Activated CD8-positive, alpha-beta T cell treated with anti-CD3 and anti-CD28 coated beads, Interleukin-2, amount 10 ng/mL, durations not matched to agents 7 days and 5 days (primary cell): ENCODE data around the gene TTC33. TPM values are rescaled to one million over a fixed set of nuclear protein-coding genes. Genes with fewer than 3 reads are reported as not detected.
A peak's percentile ranks its signal among the peaks of the same experiment; 100 is the strongest.
"Not testable (repeated sequence)": the region's sequence is repeated elsewhere in the genome, so short reads cannot be mapped to it uniquely, and the experiment has no call there.

Experiments used
- ATAC-seq: fragments of 150-1000 bp; cut with Tn5 transposase; one replicate; pipeline ENCODE4 v1.10.0; 2021; ENCODE audit warnings: moderate library complexity
- CTCF ChIA-PET: fragments of 350-600 bp; sonication (Branson Sonifier 250); formaldehyde crosslinking; loops from one replicate; lab custom pipeline; 2021; ENCODE audit warnings: antibody characterized with exemption; lab: Charles Lee
- POLR2A ChIA-PET: fragments of 350-600 bp; sonication (Branson Sonifier 250); formaldehyde crosslinking; loops from one replicate; lab custom pipeline; 2021; ENCODE audit warnings: antibody characterized with exemption; lab: Charles Lee
- DNase-seq: peaks from one replicate; pipeline ENCODE4 v3.0.0-alpha.2; 2020
- H3K27ac Mint-ChIP-seq: one replicate; pipeline ENCODE4 v1.8.0; 2021; ENCODE audit warnings: mild to moderate bottlenecking, mixed read lengths
- H3K27me3 Mint-ChIP-seq: one replicate; pipeline ENCODE4 v1.8.0; 2021; ENCODE audit warnings: low read depth, mixed read lengths
- H3K36me3 Mint-ChIP-seq: one replicate; pipeline ENCODE4 v1.8.0; 2021; ENCODE audit warnings: low read depth, mixed read lengths
- H3K4me1 Mint-ChIP-seq: one replicate; pipeline ENCODE4 v1.8.0; 2021; ENCODE audit warnings: low read depth, mixed read lengths
- H3K4me3 Mint-ChIP-seq: one replicate; pipeline ENCODE4 v1.8.0; 2021; ENCODE audit warnings: mild to moderate bottlenecking, mixed read lengths
- H3K9me3 Mint-ChIP-seq: one replicate; pipeline ENCODE4 v1.8.0; 2022; ENCODE audit warnings: mixed read lengths; ENCODE audit not compliant: insufficient read depth
- total RNA-seq, 2 experiments: library from RNA; stranded (reverse); gene quantifications; one replicate each; pipeline ENCODE4 v1.2.3, GENCODE V29; 2021

Gene TTC33
- total RNA-seq, 2 experiments from 2014 or later: 13.4 to 14.0 TPM

- POLR2A ChIA-PET: interaction anchor here (1.3 kb wide), 1 partner anchor 12 kb away, joined by 4 read pairs; no protein-coding TSS in a partner anchor
- DNase-seq: no peak
- peaks cover 18% of the 10 kb centered on the region for H3K4me1 Mint-ChIP-seq
- H3K27me3 Mint-ChIP-seq: peaks cover 1% of the 10 kb centered on the region
- H3K9me3 Mint-ChIP-seq: no peaks in the 10 kb centered on the region
- ATAC-seq: no peak
- CTCF ChIA-PET: no interaction called here
- no peaks in the 10 kb centered on the region for H3K36me3 Mint-ChIP-seq
- H3K27ac Mint-ChIP-seq: no peak overlapping the region
- H3K4me3 Mint-ChIP-seq: no peak overlapping the region
These were observed 90.0 kb downstream of the TTC33 start for GRCh38 chr5:40665635-40666298.

GRCh38 chr5:40660751-40661150 is 95.0 kb downstream of the TTC33 start:
- Mint-ChIP-seq H3K27ac (no peak overlapping the region), H3K36me3 (peaks cover 13% of the 10 kb centered on the region), H3K27me3 (no peaks in the 10 kb centered on the region), H3K4me3 (no peak overlapping the region), H3K4me1 (peaks cover 26% of the 10 kb centered on the region), H3K9me3 (peaks cover 9% of the 10 kb centered on the region)
- ChIA-PET CTCF (interaction anchor here (1.3 to 1.6 kb wide), 2 partner anchors 10 to 13 kb away, joined by 3 read pairs; no protein-coding TSS in a partner anchor), POLR2A (no interaction called here)
- ATAC-seq (no peak), DNase-seq (no peak)

DNA sequence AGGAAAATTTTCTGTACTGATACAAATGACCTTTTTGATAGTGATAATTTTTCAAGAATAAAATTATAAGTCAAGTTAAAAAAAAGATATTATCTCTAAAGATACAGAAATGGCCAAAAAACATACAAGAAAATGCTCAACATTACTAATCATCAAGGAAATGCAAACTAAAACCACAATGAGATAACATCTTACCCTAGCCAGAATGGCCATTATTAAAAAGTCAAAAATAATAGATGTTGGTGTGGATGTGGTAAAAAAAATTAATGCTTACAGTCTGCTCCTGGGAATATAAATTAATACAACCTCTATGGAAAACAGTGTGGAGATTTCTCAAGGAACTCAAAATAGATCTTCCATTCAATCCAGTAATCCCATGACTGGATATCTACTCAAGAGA is 99.0 kb downstream of the TTC33 start:
- peaks cover 19% of the 10 kb centered on the region for H3K36me3 Mint-ChIP-seq
- peaks cover 61% of the 10 kb centered on the region for H3K4me1 Mint-ChIP-seq
- H3K27ac Mint-ChIP-seq: no peak overlapping the region
- no peaks in the 10 kb centered on the region for H3K27me3 Mint-ChIP-seq
- no peak for ATAC-seq
- CTCF ChIA-PET: interaction anchor here (1.0 to 1.7 kb wide), 2 partner anchors 32 to 71 kb away, joined by 3 to 4 read pairs; no protein-coding TSS in a partner anchor
- DNase-seq: no peak
- POLR2A ChIA-PET: interaction anchor here (0.7 kb wide), 1 partner anchor 61 kb away, joined by 3 read pairs; no protein-coding TSS in a partner anchor
- H3K4me3 Mint-ChIP-seq: no peak overlapping the region
- H3K9me3 Mint-ChIP-seq: peaks cover 9% of the 10 kb centered on the region

DNA sequence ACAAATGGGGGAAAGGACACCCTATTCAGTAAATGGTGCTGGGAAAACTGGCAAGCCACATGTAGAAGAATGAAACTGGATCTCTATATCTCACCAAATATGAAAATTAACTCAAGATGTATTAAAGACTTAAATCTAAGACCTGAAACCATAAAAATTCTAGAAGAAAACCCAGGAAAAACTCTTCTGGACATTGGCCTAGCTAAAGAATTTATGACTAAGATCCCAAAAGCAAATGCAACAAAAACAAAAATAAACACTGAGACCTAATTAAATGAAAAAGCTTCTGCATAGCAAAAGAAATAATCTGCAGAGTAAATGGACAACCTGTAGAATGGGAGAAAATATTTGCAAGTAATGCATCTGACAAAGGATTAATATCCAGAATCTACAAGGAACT is 99.7 kb downstream of the TTC33 start:
- DNase-seq: not testable (repeated sequence)
- CTCF ChIA-PET: interaction anchor here (1.1 to 4.9 kb wide), 4 partner anchors 26 to 254 kb away, joined by 4 to 34 read pairs (median 4); partner anchors contain the start of gene PTGER4

DNA sequence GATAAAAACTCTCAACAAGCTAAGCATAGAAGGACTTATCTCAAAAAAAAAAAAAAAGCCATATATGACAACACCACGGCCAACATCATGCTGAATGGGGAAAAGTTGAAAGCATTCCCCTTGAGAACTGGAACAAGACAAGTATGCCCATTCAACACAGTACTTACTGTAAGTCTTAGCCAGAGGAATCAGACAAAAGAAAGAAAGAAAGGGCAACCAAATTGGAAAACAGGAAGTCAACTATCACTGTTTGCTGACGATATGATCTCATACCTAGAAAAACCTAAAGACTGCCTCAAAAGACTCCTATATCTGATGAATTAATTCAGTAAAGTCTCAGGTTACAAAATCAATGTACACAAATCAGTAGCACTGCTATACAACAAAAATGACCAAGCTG is 100.6 kb downstream of the TTC33 start:
- Mint-ChIP-seq H3K27me3 (no peaks in the 10 kb centered on the region), H3K9me3 (peaks cover 9% of the 10 kb centered on the region), H3K27ac (peak overlapping the region; percentile 90), H3K4me3 (peak overlapping the region; percentile 81), H3K36me3 (peaks cover 19% of the 10 kb centered on the region), H3K4me1 (peaks cover 72% of the 10 kb centered on the region)
- ChIA-PET POLR2A (interaction anchor here (0.6 to 4.5 kb wide), 8 partner anchors 15 to 1486 kb away, joined by 3 to 60 read pairs (median 6); partner anchors contain the start of genes PRKAA1 and PTGER4), CTCF (interaction anchor here (0.6 to 4.9 kb wide), 8 partner anchors 21 to 510 kb away, joined by 3 to 34 read pairs (median 4); partner anchors contain the start of gene PTGER4)
- ATAC-seq: no peak
- no peak for DNase-seq

More for the DNA sequence above, 99.7 kb downstream of the TTC33 start:
- not testable (repeated sequence) for H3K4me3 Mint-ChIP-seq, ATAC-seq, H3K9me3 Mint-ChIP-seq, H3K27me3 Mint-ChIP-seq
- POLR2A ChIA-PET: interaction anchor here (0.7 to 4.5 kb wide), 4 partner anchors 20 to 249 kb away, joined by 3 to 60 read pairs (median 8); partner anchors contain the start of gene PTGER4
- peak overlapping the region; percentile 35 for H3K27ac Mint-ChIP-seq
- peaks cover 65% of the 10 kb centered on the region for H3K4me1 Mint-ChIP-seq
- peaks cover 19% of the 10 kb centered on the region for H3K36me3 Mint-ChIP-seq

GRCh38 chr5:40654377-40654991 is 101.3 kb downstream of the TTC33 start:
- Mint-ChIP-seq H3K27me3 (no peaks in the 10 kb centered on the region), H3K4me3 (peak overlapping the region; percentile 81), H3K36me3 (peaks cover 19% of the 10 kb centered on the region), H3K9me3 (peaks cover 9% of the 10 kb centered on the region), H3K27ac (peak overlapping the region; percentile 90), H3K4me1 (peaks cover 78% of the 10 kb centered on the region)
- POLR2A ChIA-PET: interaction anchor here (0.6 to 4.5 kb wide), 7 partner anchors 15 to 1485 kb away, joined by 4 to 60 read pairs (median 11); partner anchors contain the start of gene PTGER4
- ATAC-seq (no peak), DNase-seq (no peak)
- CTCF ChIA-PET: interaction anchor here (0.6 to 4.9 kb wide), 7 partner anchors 16 to 509 kb away, joined by 3 to 34 read pairs (median 4); partner anchors contain the start of gene PTGER4

DNA sequence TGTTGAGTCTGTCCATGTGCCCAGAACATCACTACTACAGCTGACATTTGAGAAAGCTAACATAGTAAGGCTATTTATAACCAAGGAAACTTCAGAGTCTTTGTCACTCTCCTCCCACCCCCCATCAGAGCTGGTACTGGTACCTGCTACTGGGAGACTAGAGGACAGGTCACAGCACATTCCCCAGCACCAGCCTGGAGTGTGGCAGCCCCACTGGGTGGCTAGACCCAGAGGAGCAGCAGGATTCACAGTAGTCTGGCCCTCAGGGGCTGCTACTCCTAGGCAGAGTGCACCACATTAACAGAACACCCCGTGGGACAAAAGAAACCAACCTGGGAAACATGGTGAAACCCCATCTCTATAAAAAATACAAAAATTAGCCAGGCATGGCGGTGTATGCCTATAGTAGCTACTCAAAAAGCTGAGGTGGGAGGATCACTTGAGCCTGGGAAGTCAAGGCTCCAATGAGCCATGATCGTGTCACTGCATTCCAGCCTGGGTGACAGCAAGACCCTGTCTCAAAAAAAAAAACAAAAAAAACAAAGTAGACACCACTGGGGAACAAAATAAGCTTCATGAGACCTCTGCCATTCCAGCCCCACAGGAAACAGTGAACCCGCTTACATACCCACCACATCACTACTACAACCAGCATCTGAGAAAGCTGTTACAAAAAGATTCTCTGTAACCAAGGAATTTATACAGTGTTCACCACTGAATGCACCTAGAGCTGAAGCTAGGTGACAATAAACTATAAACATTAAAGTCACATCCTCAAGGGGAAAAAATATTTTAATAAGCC is 102.3 kb downstream of the TTC33 start:
- Mint-ChIP-seq H3K4me1 (peaks cover 86% of the 10 kb centered on the region), H3K27me3 (no peaks in the 10 kb centered on the region), H3K36me3 (peaks cover 22% of the 10 kb centered on the region), H3K9me3 (peaks cover 9% of the 10 kb centered on the region), H3K4me3 (peak overlapping the region; percentile 81), H3K27ac (peak overlapping the region; percentile 90)
- ChIA-PET CTCF (interaction anchor here (1.0 to 4.9 kb wide), 13 partner anchors 11 to 243 kb away, joined by 3 to 34 read pairs (median 5); partner anchors contain the start of gene PTGER4), POLR2A (interaction anchor here (0.9 to 4.5 kb wide), 9 partner anchors 13 to 252 kb away, joined by 3 to 60 read pairs (median 7); partner anchors contain the start of gene PTGER4)
- DNase-seq: peak; percentile 44
- peak; percentile 52 for ATAC-seq

- Mint-ChIP-seq H3K4me3 (peak overlapping the region; percentile 81), H3K9me3 (peaks cover 11% of the 10 kb centered on the region), H3K27ac (peak overlapping the region; percentile 90), H3K4me1 (peaks cover 86% of the 10 kb centered on the region), H3K36me3 (peaks cover 23% of the 10 kb centered on the region), H3K27me3 (no peaks in the 10 kb centered on the region)
- peak; percentile 58 for DNase-seq
- peak; percentile 53 for ATAC-seq
- POLR2A ChIA-PET: interaction anchor here (0.8 to 4.5 kb wide), 13 partner anchors 12 to 251 kb away, joined by 3 to 60 read pairs (median 4); partner anchors contain the start of gene PTGER4
- CTCF ChIA-PET: interaction anchor here (0.8 to 4.9 kb wide), 13 partner anchors 10 to 412 kb away, joined by 3 to 34 read pairs (median 4); partner anchors contain the start of gene PTGER4
These were observed 103.1 kb downstream of the TTC33 start for GRCh38 chr5:40652441-40653220.

GRCh38 chr5:40651201-40651600 is 104.6 kb downstream of the TTC33 start:
- no peak overlapping the region for H3K27ac Mint-ChIP-seq
- peaks cover 75% of the 10 kb centered on the region for H3K4me1 Mint-ChIP-seq
- ATAC-seq (no peak), DNase-seq (no peak)
- no peaks in the 10 kb centered on the region for H3K27me3 Mint-ChIP-seq
- H3K9me3 Mint-ChIP-seq: peaks cover 6% of the 10 kb centered on the region
- CTCF ChIA-PET: interaction anchor here (1.3 to 4.9 kb wide), 2 partner anchors 28 to 31 kb away, joined by 3 to 34 read pairs; partner anchors contain the start of gene PTGER4
- no peak overlapping the region for H3K4me3 Mint-ChIP-seq
- POLR2A ChIA-PET: interaction anchor here (2.4 kb wide), 1 partner anchor 45 kb away, joined by 7 read pairs; no protein-coding TSS in a partner anchor
- peaks cover 23% of the 10 kb centered on the region for H3K36me3 Mint-ChIP-seq

GRCh38 chr5:40649463-40650030 is 106.2 kb downstream of the TTC33 start:
- POLR2A ChIA-PET: interaction anchor here (1.0 kb wide), 1 partner anchor 31 kb away, joined by 4 read pairs; no protein-coding TSS in a partner anchor
- Mint-ChIP-seq H3K4me3 (no peak overlapping the region), H3K27ac (peak overlapping the region; percentile 13), H3K27me3 (no peaks in the 10 kb centered on the region), H3K9me3 (peaks cover 11% of the 10 kb centered on the region), H3K36me3 (peaks cover 30% of the 10 kb centered on the region), H3K4me1 (peaks cover 62% of the 10 kb centered on the region)
- CTCF ChIA-PET: interaction anchor here (0.6 to 1.1 kb wide), 2 partner anchors 23 to 94 kb away, joined by 3 to 4 read pairs; no protein-coding TSS in a partner anchor
- DNase-seq: no peak
- no peak for ATAC-seq
